Astrocyte (in vitro differentiated cells and primary cell): ENCODE data around the gene NAMPT. TPM values are rescaled to one million over a fixed set of nuclear protein-coding genes. Genes with fewer than 3 reads are reported as not detected.
A peak's percentile ranks its signal among the peaks of the same experiment; 100 is the strongest.
"Not testable (repeated sequence)": the region's sequence is repeated elsewhere in the genome, so short reads cannot be mapped to it uniquely, and the experiment has no call there.

Experiments used
- DNase-seq: peaks from one replicate; pipeline ENCODE4 v3.0.0-alpha.2; 2010; ENCODE audit warnings: low read depth
- FAIRE-seq: peaks from 2 replicates; lab custom pipeline; 2011; peaks lifted over from hg19 to GRCh38; lab: Jason Lieb, UNC
- H2AFZ ChIP-seq: 2 replicates; pipeline ENCODE4 v1.6.0; 2012; ENCODE audit warnings: low read depth, low read length, inconsistent platforms
- H3K27ac ChIP-seq: 2 replicates; pipeline ENCODE4 v1.5.1; 2011; ENCODE audit warnings: low read depth, low read length, inconsistent platforms
- H3K27me3 ChIP-seq: 2 replicates; pipeline ENCODE4 v1.6.0; 2011; ENCODE audit warnings: low read length, inconsistent platforms; ENCODE audit not compliant: insufficient read depth
- H3K36me3 ChIP-seq: 2 replicates; pipeline ENCODE4 v1.5.1; 2011; ENCODE audit warnings: low read length, inconsistent platforms; ENCODE audit not compliant: insufficient read depth
- H3K4me1 ChIP-seq: 2 replicates; pipeline ENCODE4 v1.5.1; 2011; ENCODE audit warnings: low read length, inconsistent platforms; ENCODE audit not compliant: insufficient read depth
- H3K4me2 ChIP-seq: 2 replicates; pipeline ENCODE4 v1.6.0; 2012; ENCODE audit warnings: low read length, inconsistent platforms
- H3K4me3 ChIP-seq: 2 replicates; pipeline ENCODE4 v1.5.1; 2011; ENCODE audit warnings: low read depth, mild to moderate bottlenecking, low read length, inconsistent platforms; ENCODE audit not compliant: insufficient read depth
- H3K79me2 ChIP-seq: 2 replicates; pipeline ENCODE4 v1.6.0; 2012; ENCODE audit warnings: mild to moderate bottlenecking, low read length, inconsistent platforms; ENCODE audit not compliant: insufficient read depth
- H3K9ac ChIP-seq: 2 replicates; pipeline ENCODE4 v1.6.0; 2012; ENCODE audit warnings: mild to moderate bottlenecking, low read length, inconsistent platforms
- H3K9me3 ChIP-seq: 2 replicates; pipeline ENCODE4 v1.5.1; 2012; ENCODE audit warnings: low read depth, mild to moderate bottlenecking, low read length, inconsistent platforms; ENCODE audit not compliant: insufficient read depth
- H4K20me1 ChIP-seq: 2 replicates; pipeline ENCODE4 v1.6.0; 2012; ENCODE audit warnings: low read length, inconsistent platforms; ENCODE audit not compliant: insufficient read depth
- H3K27ac Mint-ChIP-seq: one replicate; pipeline ENCODE4 v1.8.0; 2021; ENCODE audit warnings: mild to moderate bottlenecking, mixed read lengths; ENCODE audit not compliant: unreplicated experiment
- H3K27me3 Mint-ChIP-seq: one replicate; pipeline ENCODE4 v1.8.0; 2021; ENCODE audit warnings: low read depth, mixed read lengths; ENCODE audit not compliant: unreplicated experiment
- H3K36me3 Mint-ChIP-seq: one replicate; pipeline ENCODE4 v1.8.0; 2021; ENCODE audit warnings: low read depth, mixed read lengths; ENCODE audit not compliant: unreplicated experiment
- H3K4me1 Mint-ChIP-seq: one replicate; pipeline ENCODE4 v1.8.0; 2021; ENCODE audit warnings: low read depth, mixed read lengths; ENCODE audit not compliant: unreplicated experiment
- H3K4me3 Mint-ChIP-seq: one replicate; pipeline ENCODE4 v1.8.0; 2021; ENCODE audit warnings: mild to moderate bottlenecking, moderate library complexity, mixed read lengths; ENCODE audit not compliant: unreplicated experiment
- H3K9me3 Mint-ChIP-seq: one replicate; pipeline ENCODE4 v1.8.0; 2021; ENCODE audit warnings: mild to moderate bottlenecking, mixed read lengths; ENCODE audit not compliant: unreplicated experiment
- EZH2 ChIP-seq: IDR thresholded peaks from 2 replicates; pipeline ENCODE4 v1.6.1; 2012; ENCODE audit warnings: mild to moderate bottlenecking, low read length, inconsistent platforms; ENCODE audit not compliant: insufficient read depth
- total RNA-seq: library from RNA; stranded (reverse); gene quantifications from 2 replicates; pipeline ENCODE4 v1.2.1, GENCODE V29; 2021
- TF ChIP-seq, protein P1 (sequence below): IDR thresholded peaks from 2 replicates; pipeline ENCODE4 v1.5.1; 2011; ENCODE audit warnings: low read depth, mild to moderate bottlenecking, inconsistent platforms, low read length, moderate library complexity; ENCODE audit not compliant: insufficient read depth

Gene NAMPT
- total RNA-seq, 1 donor from 2014 or later: 52.1 TPM

DNA sequence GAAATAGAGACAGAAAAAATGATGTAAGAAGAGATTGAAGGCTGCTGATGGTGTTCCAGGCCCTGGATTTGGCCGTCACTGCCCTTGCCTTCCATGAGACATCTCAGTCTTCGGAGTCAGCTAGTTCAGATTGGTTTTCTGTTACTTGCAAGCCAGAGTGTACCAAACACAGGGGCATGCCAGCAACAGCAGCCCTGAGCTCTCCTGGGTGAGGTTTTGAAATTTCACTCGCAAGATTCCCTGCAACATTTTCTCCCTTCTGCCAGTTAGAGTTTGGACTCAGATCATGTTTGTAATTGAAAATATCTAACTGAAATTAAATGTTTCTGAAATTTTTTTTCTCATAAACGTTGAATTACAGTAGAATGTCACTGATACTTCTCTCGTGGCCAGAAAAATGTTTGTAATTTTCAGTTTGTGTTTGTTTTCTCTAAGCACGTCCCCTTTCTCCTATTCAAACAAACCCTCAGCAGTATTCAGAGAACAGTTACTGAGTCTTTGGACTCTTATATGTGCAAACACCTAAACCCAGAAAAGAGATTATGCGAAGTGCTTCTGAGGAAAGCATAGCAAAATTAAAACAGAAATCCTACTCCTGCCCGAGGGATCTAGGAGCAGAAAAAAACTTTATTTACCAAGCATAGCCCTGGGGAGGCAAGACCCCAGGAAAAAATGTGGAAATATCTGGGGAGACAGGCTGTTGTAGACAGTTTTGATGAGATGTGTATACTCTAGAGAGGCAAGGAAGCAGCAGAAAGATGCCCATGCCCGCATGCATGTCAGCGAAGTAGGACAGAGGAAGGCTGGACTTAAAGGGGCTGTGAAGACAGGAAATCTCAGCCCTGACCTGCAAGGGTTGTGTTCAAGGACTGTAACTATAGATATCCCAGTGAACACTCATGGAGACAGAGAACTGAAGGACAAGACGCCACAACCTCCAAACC, 43.0 kb upstream of the NAMPT start:
- Histone ChIP-seq H3K4me2 (no peak overlapping the region), H3K27ac (no peak overlapping the region), H3K27me3 (no peaks in the 10 kb centered on the region), H3K36me3 (no peaks in the 10 kb centered on the region), H3K4me1 (peaks cover 14% of the 10 kb centered on the region), H3K9ac (no peak overlapping the region), H3K4me3 (no peak overlapping the region), H2AFZ (no peak overlapping the region), H4K20me1 (no peaks in the 10 kb centered on the region), H3K79me2 (no peaks in the 10 kb centered on the region), H3K9me3 (no peaks in the 10 kb centered on the region)
- Mint-ChIP-seq H3K4me1 (peaks cover 16% of the 10 kb centered on the region), H3K27me3 (no peaks in the 10 kb centered on the region), H3K9me3 (no peaks in the 10 kb centered on the region), H3K4me3 (no peak overlapping the region), H3K27ac (no peak overlapping the region), H3K36me3 (no peaks in the 10 kb centered on the region)
- TF ChIP-seq EZH2: no peak
- TF ChIP-seq, protein P1, sequence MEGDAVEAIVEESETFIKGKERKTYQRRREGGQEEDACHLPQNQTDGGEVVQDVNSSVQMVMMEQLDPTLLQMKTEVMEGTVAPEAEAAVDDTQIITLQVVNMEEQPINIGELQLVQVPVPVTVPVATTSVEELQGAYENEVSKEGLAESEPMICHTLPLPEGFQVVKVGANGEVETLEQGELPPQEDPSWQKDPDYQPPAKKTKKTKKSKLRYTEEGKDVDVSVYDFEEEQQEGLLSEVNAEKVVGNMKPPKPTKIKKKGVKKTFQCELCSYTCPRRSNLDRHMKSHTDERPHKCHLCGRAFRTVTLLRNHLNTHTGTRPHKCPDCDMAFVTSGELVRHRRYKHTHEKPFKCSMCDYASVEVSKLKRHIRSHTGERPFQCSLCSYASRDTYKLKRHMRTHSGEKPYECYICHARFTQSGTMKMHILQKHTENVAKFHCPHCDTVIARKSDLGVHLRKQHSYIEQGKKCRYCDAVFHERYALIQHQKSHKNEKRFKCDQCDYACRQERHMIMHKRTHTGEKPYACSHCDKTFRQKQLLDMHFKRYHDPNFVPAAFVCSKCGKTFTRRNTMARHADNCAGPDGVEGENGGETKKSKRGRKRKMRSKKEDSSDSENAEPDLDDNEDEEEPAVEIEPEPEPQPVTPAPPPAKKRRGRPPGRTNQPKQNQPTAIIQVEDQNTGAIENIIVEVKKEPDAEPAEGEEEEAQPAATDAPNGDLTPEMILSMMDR: no peak
- no peak for FAIRE-seq
- no peak for DNase-seq

GRCh38 chr7:106326594-106327537, 42.1 kb upstream of the NAMPT start:
- H3K36me3 Mint-ChIP-seq: no peaks in the 10 kb centered on the region
- H3K27me3 ChIP-seq: no peaks in the 10 kb centered on the region
- H3K9ac ChIP-seq: no peak overlapping the region
- TF ChIP-seq, protein P1: no peak
- no peak for TF ChIP-seq EZH2
- FAIRE-seq (no peak), DNase-seq (peak; percentile 25)
- H3K27me3 Mint-ChIP-seq: peaks cover 2% of the 10 kb centered on the region
- peaks cover 3% of the 10 kb centered on the region for H3K9me3 Mint-ChIP-seq
- no peaks in the 10 kb centered on the region for H4K20me1 ChIP-seq
- no peak overlapping the region for H3K27ac Mint-ChIP-seq
- H3K4me3 ChIP-seq: no peak overlapping the region
- H3K9me3 ChIP-seq: no peaks in the 10 kb centered on the region
- H3K79me2 ChIP-seq: no peaks in the 10 kb centered on the region
- H3K27ac ChIP-seq: no peak overlapping the region
- peaks cover 14% of the 10 kb centered on the region for H3K4me1 ChIP-seq
- no peak overlapping the region for H3K4me3 Mint-ChIP-seq
- H3K4me2 ChIP-seq: no peak overlapping the region
- no peak overlapping the region for H2AFZ ChIP-seq
- H3K4me1 Mint-ChIP-seq: peaks cover 16% of the 10 kb centered on the region
- H3K36me3 ChIP-seq: no peaks in the 10 kb centered on the region

DNA sequence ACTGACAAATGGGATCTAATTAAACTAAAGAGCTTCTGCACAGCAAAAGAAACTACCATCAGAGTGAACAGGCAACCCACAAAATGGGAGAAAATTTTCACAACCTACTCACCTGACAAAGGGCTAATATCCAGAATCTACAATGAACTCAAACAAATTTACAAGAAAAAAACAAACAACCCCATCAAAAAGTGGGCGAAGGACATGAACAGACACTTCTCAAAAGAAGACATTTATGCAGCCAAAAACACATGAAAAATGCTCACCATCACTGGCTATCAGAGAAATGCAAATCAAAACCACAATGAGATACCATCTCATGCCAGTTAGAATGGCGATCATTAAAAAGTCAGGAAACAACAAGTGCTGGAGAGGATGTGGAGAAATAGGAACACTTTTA, 39.7 kb upstream of the NAMPT start:
- H3K27ac Mint-ChIP-seq, H4K20me1 ChIP-seq, H3K36me3 ChIP-seq, FAIRE-seq, H3K4me3 ChIP-seq, H3K79me2 ChIP-seq, H3K27me3 Mint-ChIP-seq, H3K9ac ChIP-seq, H2AFZ ChIP-seq, H3K4me1 Mint-ChIP-seq, H3K36me3 Mint-ChIP-seq, H3K4me1 ChIP-seq, H3K4me3 Mint-ChIP-seq, H3K4me2 ChIP-seq, H3K9me3 ChIP-seq, H3K27ac ChIP-seq, DNase-seq, H3K27me3 ChIP-seq, H3K9me3 Mint-ChIP-seq: not testable (repeated sequence)

- H3K4me1 Mint-ChIP-seq, H3K4me2 ChIP-seq, H3K27ac Mint-ChIP-seq, H3K27ac ChIP-seq, H3K36me3 ChIP-seq, H3K4me1 ChIP-seq, H3K4me3 Mint-ChIP-seq, H3K27me3 Mint-ChIP-seq, H3K27me3 ChIP-seq, H3K9me3 ChIP-seq, H3K9me3 Mint-ChIP-seq, H3K79me2 ChIP-seq, DNase-seq, H3K4me3 ChIP-seq, H3K9ac ChIP-seq, FAIRE-seq, H4K20me1 ChIP-seq, H3K36me3 Mint-ChIP-seq, H2AFZ ChIP-seq: not testable (repeated sequence)
These were observed 35.5 kb upstream of the NAMPT start for GRCh38 chr7:106320254-106320770.
